Small intestine (tissue), 7 donors: ENCODE data around the gene LACRT. TPM values are rescaled to one million over a fixed set of nuclear protein-coding genes. Genes with fewer than 3 reads are reported as not detected.
A peak's percentile ranks its signal among the peaks of the same experiment; 100 is the strongest.

Source experiments
- DNase-seq, 2 donors: peaks; one replicate each; pipeline versions ENCODE4 v3.0.0 to v3.0.0-alpha.2; 2013
- FAIRE-seq: peaks from 2 replicates; lab custom pipeline; 2012; peaks lifted over from hg19 to GRCh38; lab: Jason Lieb, UNC
- H3K27ac ChIP-seq, 3 donors: one replicate each; pipeline ENCODE4 v1.5.1; 2013; ENCODE audit warnings: low read length in 2 of 3, mild to moderate bottlenecking in 2 of 3, control low read depth in 1 of 3, inconsistent platforms in 1 of 3, low read depth in 1 of 3, moderate library complexity in 1 of 3
- H3K27me3 ChIP-seq, 3 donors: one replicate each; pipeline ENCODE4 v1.6.1; 2013; ENCODE audit warnings: low read length in 3 of 3, inconsistent platforms in 1 of 3; ENCODE audit not compliant: control insufficient read depth in 3 of 3, insufficient read depth in 3 of 3
- H3K36me3 ChIP-seq, 3 donors: one replicate each; pipeline ENCODE4 v1.6.1; 2013; ENCODE audit warnings: low read length in 3 of 3, inconsistent platforms in 1 of 3, low read depth in 1 of 3, mild to moderate bottlenecking in 1 of 3, moderate library complexity in 1 of 3; ENCODE audit not compliant: control insufficient read depth in 3 of 3, insufficient read depth in 2 of 3
- H3K4me1 ChIP-seq, 3 donors: one replicate each; pipeline ENCODE4 v1.6.1; 2013; ENCODE audit warnings: low read length in 2 of 3, inconsistent platforms in 1 of 3, low read depth in 1 of 3, mild to moderate bottlenecking in 1 of 3, moderate library complexity in 1 of 3; ENCODE audit not compliant: control insufficient read depth in 3 of 3, insufficient read depth in 2 of 3
- H3K4me3 ChIP-seq, 3 donors: one replicate each; pipeline ENCODE4 v1.5.1; 2013; ENCODE audit warnings: low read length in 3 of 3, control low read depth in 1 of 3, inconsistent platforms in 1 of 3, low read depth in 1 of 3, mild to moderate bottlenecking in 1 of 3, moderate library complexity in 1 of 3
- H3K9me3 ChIP-seq, 2 donors: one replicate each; pipeline ENCODE4 v1.6.1; 2013; ENCODE audit warnings: low read depth in 1 of 2, low read length in 1 of 2; ENCODE audit not compliant: control insufficient read depth in 2 of 2, insufficient read depth in 1 of 2
- WGBS, 3 donors: extraction: QIAGEN DNeasy Blood & Tissue Kit; methylation state at CpG; one replicate each; pipeline ENCODE4 v1.1.7; 2013; 5-methylcytosine and 5-hydroxymethylcytosine counted together
- polyA plus RNA-seq, 4 donors: library from polyadenylated mRNA; stranded (reverse) in 3 of 4; unstranded in 1 of 4; fragments of 200-250 nt in 3 of 4; fragments of 120-200 nt in 1 of 4; gene quantifications; one replicate each; pipeline versions ENCODE4 v1.2.1 to v1.2.3, GENCODE V29; 2013
- donor health status: healthy with polysubstance abuse.
- donor health status: control.
- donor health status: control.
- donor health status: Bipolar disorder and iron deficiency.
- donor health status: healthy.

The LACRT gene
- polyA plus RNA-seq, 4 donors, result not detected

GRCh38 chr12:54663603-54664002, 28.9 kb upstream of the LACRT start:
- no peaks in the 10 kb centered on the region for H3K36me3 ChIP-seq
- H3K27ac ChIP-seq, result no peak overlapping the region
- H3K27me3 ChIP-seq, result no peaks in the 10 kb centered on the region
- H3K9me3 ChIP-seq, result no peaks in the 10 kb centered on the region
- H3K4me1 ChIP-seq, result no peaks in the 10 kb centered on the region
- FAIRE-seq (peak; percentile 83), DNase-seq (no peak)
- WGBS, 3 donors, result 71 to 81% (median 77%) methylated on average over 3 of the region's 3 CpGs
- H3K4me3 ChIP-seq, result no peak overlapping the region

GRCh38 chr12:54662026-54662425, 27.3 kb upstream of the LACRT start:
- H3K4me1 ChIP-seq, result no peaks in the 10 kb centered on the region
- whole genome bisulfite sequencing, 3 donors, result 38 to 49% (median 39%) methylated on average over 3 of the region's 3 CpGs
- H3K36me3 ChIP-seq, result no peaks in the 10 kb centered on the region
- FAIRE-seq (no peak), DNase-seq (no peak)
- no peak overlapping the region for H3K4me3 ChIP-seq
- H3K27ac ChIP-seq, result no peak overlapping the region
- no peaks in the 10 kb centered on the region for H3K27me3 ChIP-seq
- H3K9me3 ChIP-seq, result no peaks in the 10 kb centered on the region

GRCh38 chr12:54661048-54661447, 26.4 kb upstream of the LACRT start:
- Histone ChIP-seq H3K36me3 (no peaks in the 10 kb centered on the region), H3K27me3 (no peaks in the 10 kb centered on the region), H3K4me3 (no peak overlapping the region), H3K27ac (no peak overlapping the region), H3K4me1 (no peaks in the 10 kb centered on the region), H3K9me3 (no peaks in the 10 kb centered on the region)
- DNase-seq (no peak), FAIRE-seq (no peak)
- 64 to 68% (median 65%) methylated on average over 2 of the region's 2 CpGs for WGBS, 3 donors

GRCh38 chr12:54660320-54660962, 25.7 kb upstream of the LACRT start:
- Histone ChIP-seq H3K36me3 (no peaks in the 10 kb centered on the region), H3K4me3 (no peak overlapping the region), H3K27me3 (no peaks in the 10 kb centered on the region), H3K27ac (no peak overlapping the region), H3K9me3 (no peaks in the 10 kb centered on the region), H3K4me1 (no peaks in the 10 kb centered on the region)
- WGBS, 3 donors, result 80 to 86% (median 82%) methylated on average over 10 of the region's 10 CpGs
- no peak for DNase-seq
- FAIRE-seq, result no peak

- Histone ChIP-seq H3K9me3 (no peaks in the 10 kb centered on the region), H3K4me3 (no peak overlapping the region), H3K27me3 (peaks cover 0 to 3% (median 0%) of the 10 kb centered on the region in 3 donors), H3K36me3 (no peaks in the 10 kb centered on the region), H3K4me1 (no peaks in the 10 kb centered on the region), H3K27ac (no peak overlapping the region)
- no peak for FAIRE-seq
- WGBS, 3 donors, result 48 to 53% (median 49%) methylated on average over 19 of the region's 19 CpGs
- DNase-seq, result peak; percentile 29 to 71
Observed at GRCh38 chr12:54658306-54659264, 23.9 kb upstream of the LACRT start.

- Histone ChIP-seq H3K9me3 (no peaks in the 10 kb centered on the region), H3K4me1 (no peaks in the 10 kb centered on the region), H3K27me3 (peaks cover 0 to 6% (median 0%) of the 10 kb centered on the region in 3 donors), H3K27ac (no peak overlapping the region), H3K4me3 (no peak overlapping the region), H3K36me3 (no peaks in the 10 kb centered on the region)
- WGBS, 3 donors, result 76 to 88% (median 76%) methylated on average over 6 of the region's 6 CpGs
- FAIRE-seq (no peak), DNase-seq (no peak)
Observed at GRCh38 chr12:54657105-54657607, 22.5 kb upstream of the LACRT start.

GRCh38 chr12:54654926-54655325, 20.2 kb upstream of the LACRT start:
- no peaks in the 10 kb centered on the region for H3K9me3 ChIP-seq
- no peak overlapping the region for H3K27ac ChIP-seq
- no peak for DNase-seq
- H3K36me3 ChIP-seq, result no peaks in the 10 kb centered on the region
- H3K27me3 ChIP-seq, result peaks cover 0 to 10% (median 0%) of the 10 kb centered on the region in 3 donors
- 31 to 36% (median 33%) methylated on average over 2 of the region's 2 CpGs for WGBS, 3 donors
- H3K4me3 ChIP-seq, result no peak overlapping the region
- FAIRE-seq, result no peak
- H3K4me1 ChIP-seq, result no peaks in the 10 kb centered on the region

GRCh38 chr12:54653025-54653424, 18.3 kb upstream of the LACRT start:
- Histone ChIP-seq H3K27me3 (peaks cover 0 to 10% (median 0%) of the 10 kb centered on the region in 3 donors), H3K4me3 (no peak overlapping the region), H3K36me3 (no peaks in the 10 kb centered on the region), H3K4me1 (no peaks in the 10 kb centered on the region), H3K9me3 (no peaks in the 10 kb centered on the region), H3K27ac (no peak overlapping the region)
- WGBS, 3 donors, result 72 to 82% (median 79%) methylated on average over 9 of the region's 9 CpGs
- FAIRE-seq, result no peak
- no peak for DNase-seq
